ENCODE results near the gene ZNF507. TPM values are rescaled to one million over a fixed set of nuclear protein-coding genes. Genes with fewer than 3 reads are reported as not detected.
"Not testable (repeated sequence)": the region's sequence is repeated elsewhere in the genome, so short reads cannot be mapped to it uniquely, and the experiment has no call there.

ZNF507 gene
- total RNA-seq, 1 donor, result 15.9 TPM

DNA sequence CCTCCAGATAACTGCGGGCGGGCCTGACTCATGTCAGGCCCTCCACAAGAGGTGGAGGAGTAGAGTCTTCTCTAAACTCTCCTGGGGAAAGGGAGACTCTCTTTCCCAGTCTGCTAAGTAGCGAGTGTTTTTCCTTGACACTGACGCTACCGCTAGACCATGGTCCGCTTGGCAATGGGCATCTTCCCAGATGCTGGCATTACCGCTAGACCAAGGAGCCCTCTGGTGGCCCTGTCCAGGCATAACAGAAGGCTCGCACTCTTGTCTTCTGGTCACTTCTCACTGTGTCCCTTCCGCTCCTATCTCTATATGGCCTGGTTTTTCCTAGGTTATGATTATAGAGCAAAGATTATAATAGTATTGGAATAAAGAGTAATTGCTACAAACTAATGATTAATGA is 31.7 kb downstream of the ZNF507 start:
- TF ChIP-seq CTCF (IDR thresholded peaks at IDR 0.05; ENCODE audit: insufficient read depth, low read length), result peak; percentile 26
- H3K4me3 ChIP-seq (ENCODE audit: low read depth, low read length), result not testable (repeated sequence)
- peak; percentile 31 for DNase-seq (ENCODE audit: low read depth)

- no peak for TF ChIP-seq CTCF (IDR thresholded peaks at IDR 0.05; ENCODE audit: insufficient read depth, low read length)
- DNase-seq (ENCODE audit: low read depth), result no peak
- no peak overlapping the region for H3K4me3 ChIP-seq (ENCODE audit: low read depth, low read length)
These were observed 34.9 kb downstream of the ZNF507 start for GRCh38 chr19:32380269-32380668.

- no peak for TF ChIP-seq CTCF (IDR thresholded peaks at IDR 0.05; ENCODE audit: insufficient read depth, low read length)
- peak; percentile 47 for DNase-seq (ENCODE audit: low read depth)
- H3K4me3 ChIP-seq (ENCODE audit: low read depth, low read length), result no peak overlapping the region
These were observed 42.4 kb downstream of the ZNF507 start for GRCh38 chr19:32387701-32388392.

GRCh38 chr19:32388393-32388855 is 43.0 kb downstream of the ZNF507 start:
- H3K4me3 ChIP-seq (ENCODE audit: low read depth, low read length), result no peak overlapping the region
- TF ChIP-seq CTCF (IDR thresholded peaks at IDR 0.05; ENCODE audit: insufficient read depth, low read length), result no peak
- no peak for DNase-seq (ENCODE audit: low read depth)

DNA sequence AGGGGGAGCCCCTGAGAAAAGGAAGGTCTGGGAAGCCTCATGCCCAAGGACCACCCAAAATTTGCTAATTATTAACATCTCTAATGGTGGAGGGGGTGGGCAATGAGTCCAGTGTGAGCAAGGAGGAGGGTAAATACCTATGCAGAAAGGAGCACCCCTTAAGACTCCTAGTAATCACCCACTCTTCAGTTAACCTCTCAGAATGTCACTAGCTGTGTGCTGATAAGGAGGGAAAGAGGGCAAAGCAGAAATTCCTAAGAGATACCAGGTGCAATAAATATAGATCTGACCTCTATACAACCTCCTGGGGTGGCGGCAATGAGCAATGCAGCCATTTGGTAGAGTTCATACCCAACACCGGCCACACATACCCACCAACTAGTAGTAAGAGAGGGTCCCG is 47.5 kb downstream of the ZNF507 start:
- no peak overlapping the region for H3K4me3 ChIP-seq (ENCODE audit: low read depth, low read length)
- no peak for TF ChIP-seq CTCF (IDR thresholded peaks at IDR 0.05; ENCODE audit: insufficient read depth, low read length)
- no peak for DNase-seq (ENCODE audit: low read depth)

DNA sequence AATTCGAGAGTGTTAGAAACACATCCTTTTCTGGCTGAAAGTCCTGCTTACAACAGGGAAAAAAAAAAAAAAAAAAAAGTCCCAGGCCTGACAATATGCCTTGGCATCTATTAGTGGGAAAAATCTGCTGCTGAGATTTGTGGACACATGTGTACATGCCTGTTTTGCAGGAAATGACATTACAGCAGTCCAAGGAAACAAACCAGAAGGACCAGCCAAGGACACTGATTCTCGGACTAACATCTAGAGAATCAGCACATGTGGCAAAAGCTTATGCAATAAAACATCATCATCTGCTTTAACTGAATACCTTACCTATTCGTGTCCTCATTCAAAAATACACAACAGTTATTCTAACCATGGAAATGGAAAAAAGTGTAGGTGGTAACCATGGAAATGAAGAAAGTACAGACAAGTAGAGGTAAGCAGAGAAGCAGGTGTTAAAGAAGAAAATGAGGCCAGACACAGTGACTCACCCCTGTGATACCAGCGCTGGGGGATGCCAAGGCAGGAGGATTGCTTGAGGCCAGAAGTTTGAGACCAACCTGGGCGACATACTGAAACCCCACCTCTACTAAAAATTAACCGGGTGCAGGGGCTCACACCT is 50.7 kb downstream of the ZNF507 start:
- no peak for DNase-seq (ENCODE audit: low read depth)
- H3K4me3 ChIP-seq (ENCODE audit: low read depth, low read length), result no peak overlapping the region
- no peak for TF ChIP-seq CTCF (IDR thresholded peaks at IDR 0.05; ENCODE audit: insufficient read depth, low read length)
